Activated naive CD8-positive, alpha-beta T cell treated with anti-CD3 and anti-CD28 coated beads for 36 hours (primary cell): ENCODE data around the gene SFMBT1. TPM values are rescaled to one million over a fixed set of nuclear protein-coding genes. Genes with fewer than 3 reads are reported as not detected.
A peak's percentile ranks its signal among the peaks of the same experiment; 100 is the strongest.

Experiments used
- DNase-seq: peaks from one replicate; pipeline ENCODE4 v3.0.0; 2021
- H3K27ac Mint-ChIP-seq: one replicate; pipeline ENCODE4 v1.8.0; 2022; ENCODE audit warnings: mild to moderate bottlenecking, moderate library complexity, mixed read lengths
- H3K27me3 Mint-ChIP-seq: one replicate; pipeline ENCODE4 v1.8.0; 2022; ENCODE audit warnings: mild to moderate bottlenecking, mixed read lengths
- H3K36me3 Mint-ChIP-seq: one replicate; pipeline ENCODE4 v1.8.0; 2021; ENCODE audit warnings: mild to moderate bottlenecking, mixed read lengths
- H3K4me1 Mint-ChIP-seq: one replicate; pipeline ENCODE4 v1.8.0; 2021; ENCODE audit warnings: mixed read lengths
- H3K4me3 Mint-ChIP-seq: one replicate; pipeline ENCODE4 v1.8.0; 2022; ENCODE audit warnings: mild to moderate bottlenecking, moderate library complexity, mixed read lengths
- H3K9me3 Mint-ChIP-seq: one replicate; pipeline ENCODE4 v1.8.0; 2022; ENCODE audit warnings: mixed read lengths
- total RNA-seq, 2 experiments: library from RNA; stranded (reverse); gene quantifications; one replicate each; pipeline ENCODE4 v1.2.3, GENCODE V29; 2021

Gene SFMBT1
- 10 to 100 TPM; 19.7 to 21.9 TPM for total RNA-seq

GRCh38 chr3:53045518-53046170, at the start of gene SFMBT1:
SFMBT1 (minus strand) TSS chr3:53046073; CDS start chr3:52969128, 76,945 bp downstream.
- no peaks in the 10 kb centered on the region for H3K27me3 Mint-ChIP-seq
- H3K4me1 Mint-ChIP-seq: peaks cover 39% of the 10 kb centered on the region
- peak within 1 kb of the TSS; percentile 89 for H3K4me3 Mint-ChIP-seq
- DNase-seq: peak; percentile 71
- H3K36me3 Mint-ChIP-seq: peaks cover 5% of the 10 kb centered on the region
- peak within 1 kb of the TSS; percentile 91 for H3K27ac Mint-ChIP-seq
- no peaks in the 10 kb centered on the region for H3K9me3 Mint-ChIP-seq

- Mint-ChIP-seq H3K4me3 (no peak overlapping the region), H3K4me1 (peaks cover 5% of the 10 kb centered on the region), H3K36me3 (peaks cover 7% of the 10 kb centered on the region), H3K9me3 (no peaks in the 10 kb centered on the region), H3K27ac (no peak overlapping the region), H3K27me3 (no peaks in the 10 kb centered on the region)
- no peak for DNase-seq
Observed at GRCh38 chr3:53092942-53093341, 47.1 kb upstream of the SFMBT1 start.

- Mint-ChIP-seq H3K27ac (no peak overlapping the region), H3K27me3 (no peaks in the 10 kb centered on the region), H3K9me3 (no peaks in the 10 kb centered on the region), H3K36me3 (peaks cover 7% of the 10 kb centered on the region), H3K4me1 (no peaks in the 10 kb centered on the region), H3K4me3 (no peak overlapping the region)
- no peak for DNase-seq
Observed at GRCh38 chr3:53092216-53092615, 46.3 kb upstream of the SFMBT1 start.

- DNase-seq: no peak
- no peak overlapping the region for H3K27ac Mint-ChIP-seq
- H3K4me3 Mint-ChIP-seq: no peak overlapping the region
- H3K36me3 Mint-ChIP-seq: peaks cover 6% of the 10 kb centered on the region
- no peaks in the 10 kb centered on the region for H3K27me3 Mint-ChIP-seq
- no peaks in the 10 kb centered on the region for H3K9me3 Mint-ChIP-seq
- no peaks in the 10 kb centered on the region for H3K4me1 Mint-ChIP-seq
Observed at GRCh38 chr3:53091011-53091410, 45.1 kb upstream of the SFMBT1 start.

GRCh38 chr3:53089511-53089910, 43.6 kb upstream of the SFMBT1 start:
- Mint-ChIP-seq H3K9me3 (no peaks in the 10 kb centered on the region), H3K27ac (no peak overlapping the region), H3K27me3 (no peaks in the 10 kb centered on the region), H3K4me1 (no peaks in the 10 kb centered on the region), H3K4me3 (no peak overlapping the region), H3K36me3 (peaks cover 3% of the 10 kb centered on the region)
- no peak for DNase-seq

- Mint-ChIP-seq H3K4me1 (no peaks in the 10 kb centered on the region), H3K27ac (no peak overlapping the region), H3K9me3 (no peaks in the 10 kb centered on the region), H3K4me3 (no peak overlapping the region), H3K27me3 (no peaks in the 10 kb centered on the region), H3K36me3 (no peaks in the 10 kb centered on the region)
- DNase-seq: no peak
Observed at GRCh38 chr3:53085476-53085875, 39.6 kb upstream of the SFMBT1 start.

- no peaks in the 10 kb centered on the region for H3K36me3 Mint-ChIP-seq
- H3K4me1 Mint-ChIP-seq: no peaks in the 10 kb centered on the region
- no peak overlapping the region for H3K4me3 Mint-ChIP-seq
- no peak overlapping the region for H3K27ac Mint-ChIP-seq
- no peak for DNase-seq
- H3K9me3 Mint-ChIP-seq: no peaks in the 10 kb centered on the region
- no peaks in the 10 kb centered on the region for H3K27me3 Mint-ChIP-seq
Observed at GRCh38 chr3:53084310-53085001, 38.6 kb upstream of the SFMBT1 start.

GRCh38 chr3:53083949-53084309, 38.1 kb upstream of the SFMBT1 start:
- no peak overlapping the region for H3K27ac Mint-ChIP-seq

GRCh38 chr3:53083521-53083920, 37.6 kb upstream of the SFMBT1 start:
- Mint-ChIP-seq H3K36me3 (no peaks in the 10 kb centered on the region), H3K27me3 (no peaks in the 10 kb centered on the region), H3K4me1 (no peaks in the 10 kb centered on the region), H3K4me3 (no peak overlapping the region), H3K9me3 (no peaks in the 10 kb centered on the region), H3K27ac (no peak overlapping the region)
- DNase-seq: no peak

More at GRCh38 chr3:53083949-53084309, 38.1 kb upstream of the SFMBT1 start:
- no peaks in the 10 kb centered on the region for H3K9me3 Mint-ChIP-seq
- no peaks in the 10 kb centered on the region for H3K36me3 Mint-ChIP-seq
- DNase-seq: no peak
- no peak overlapping the region for H3K4me3 Mint-ChIP-seq
- no peaks in the 10 kb centered on the region for H3K27me3 Mint-ChIP-seq
- no peaks in the 10 kb centered on the region for H3K4me1 Mint-ChIP-seq

GRCh38 chr3:53082736-53083135, 36.9 kb upstream of the SFMBT1 start:
- DNase-seq: no peak
- Mint-ChIP-seq H3K9me3 (no peaks in the 10 kb centered on the region), H3K36me3 (no peaks in the 10 kb centered on the region), H3K4me1 (no peaks in the 10 kb centered on the region), H3K4me3 (no peak overlapping the region), H3K27me3 (no peaks in the 10 kb centered on the region), H3K27ac (no peak overlapping the region)

GRCh38 chr3:53081318-53081717, 35.4 kb upstream of the SFMBT1 start:
- no peak overlapping the region for H3K4me3 Mint-ChIP-seq
- no peak overlapping the region for H3K27ac Mint-ChIP-seq
- no peaks in the 10 kb centered on the region for H3K4me1 Mint-ChIP-seq
- no peak for DNase-seq
- H3K27me3 Mint-ChIP-seq: no peaks in the 10 kb centered on the region
- no peaks in the 10 kb centered on the region for H3K9me3 Mint-ChIP-seq
- H3K36me3 Mint-ChIP-seq: no peaks in the 10 kb centered on the region

- no peaks in the 10 kb centered on the region for H3K27me3 Mint-ChIP-seq
- H3K9me3 Mint-ChIP-seq: no peaks in the 10 kb centered on the region
- H3K36me3 Mint-ChIP-seq: no peaks in the 10 kb centered on the region
- DNase-seq: no peak
- H3K27ac Mint-ChIP-seq: no peak overlapping the region
- H3K4me3 Mint-ChIP-seq: no peak overlapping the region
- no peaks in the 10 kb centered on the region for H3K4me1 Mint-ChIP-seq
Observed at GRCh38 chr3:53080612-53081205, 34.8 kb upstream of the SFMBT1 start.

- Mint-ChIP-seq H3K9me3 (no peaks in the 10 kb centered on the region), H3K27ac (no peak overlapping the region), H3K4me3 (no peak overlapping the region), H3K4me1 (no peaks in the 10 kb centered on the region), H3K27me3 (no peaks in the 10 kb centered on the region), H3K36me3 (no peaks in the 10 kb centered on the region)
- no peak for DNase-seq
Observed at GRCh38 chr3:53079791-53080555, 34.1 kb upstream of the SFMBT1 start.

GRCh38 chr3:53079147-53079546, 33.3 kb upstream of the SFMBT1 start:
- DNase-seq: no peak
- Mint-ChIP-seq H3K4me1 (peaks cover 1% of the 10 kb centered on the region), H3K4me3 (no peak overlapping the region), H3K27me3 (no peaks in the 10 kb centered on the region), H3K27ac (no peak overlapping the region), H3K9me3 (no peaks in the 10 kb centered on the region), H3K36me3 (no peaks in the 10 kb centered on the region)

- DNase-seq: no peak
- Mint-ChIP-seq H3K4me3 (no peak overlapping the region), H3K27ac (no peak overlapping the region), H3K9me3 (no peaks in the 10 kb centered on the region), H3K4me1 (peaks cover 2% of the 10 kb centered on the region), H3K36me3 (no peaks in the 10 kb centered on the region), H3K27me3 (no peaks in the 10 kb centered on the region)
Observed at GRCh38 chr3:53078656-53079055, 32.8 kb upstream of the SFMBT1 start.
